HG03135 (cell line): Measurements from ENCODE around the gene PDP2.
"Not testable (repeated sequence)": the region's sequence is repeated elsewhere in the genome, so short reads cannot be mapped to it uniquely, and the experiment has no call there.

Experiments
- ATAC-seq: cut with Tn5 transposase; IDR thresholded peaks from one replicate; pipeline ENCODE4 v1.9.1; 2021; ENCODE audit warnings: mild to moderate bottlenecking, moderate library complexity; ENCODE audit not compliant: unreplicated experiment

The PDP2 gene

DNA sequence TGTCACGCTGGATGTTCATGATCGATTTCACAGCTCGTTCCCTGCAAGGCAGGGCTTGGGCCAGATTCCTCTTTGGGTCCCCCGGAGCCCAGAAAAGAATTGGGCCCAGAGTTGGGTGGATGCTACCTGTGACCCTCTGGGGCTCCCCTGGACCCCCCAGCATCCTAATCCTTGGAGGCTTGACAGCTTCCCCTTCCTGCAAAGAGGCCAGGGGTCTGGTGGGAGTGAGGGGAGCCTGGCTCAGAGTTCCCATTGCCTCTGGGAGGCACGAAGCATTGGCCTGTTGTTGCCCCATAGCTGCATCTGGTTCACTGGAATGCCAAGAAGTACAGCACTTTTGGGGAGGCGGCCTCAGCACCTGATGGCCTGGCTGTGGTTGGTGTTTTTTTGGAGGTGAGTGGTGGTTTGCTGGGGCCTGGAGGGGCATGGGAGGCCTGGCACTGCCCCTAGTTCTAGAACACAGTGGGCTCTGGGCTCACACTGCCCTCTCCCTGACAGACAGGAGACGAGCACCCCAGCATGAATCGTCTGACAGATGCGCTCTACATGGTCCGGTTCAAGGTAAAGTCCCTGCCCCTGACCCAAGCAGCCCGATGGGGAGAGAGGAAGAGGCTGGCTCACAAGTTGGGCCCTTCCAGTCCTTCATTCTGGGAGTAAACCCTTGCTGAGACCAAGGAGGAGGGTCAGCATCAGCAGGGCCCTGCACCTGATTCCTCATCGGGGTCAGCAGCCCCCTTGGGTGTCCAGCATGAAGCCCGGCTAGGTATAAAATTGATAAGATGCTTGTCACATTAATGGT is 28.9 kb upstream of the PDP2 start:
- no peak for ATAC-seq

DNA sequence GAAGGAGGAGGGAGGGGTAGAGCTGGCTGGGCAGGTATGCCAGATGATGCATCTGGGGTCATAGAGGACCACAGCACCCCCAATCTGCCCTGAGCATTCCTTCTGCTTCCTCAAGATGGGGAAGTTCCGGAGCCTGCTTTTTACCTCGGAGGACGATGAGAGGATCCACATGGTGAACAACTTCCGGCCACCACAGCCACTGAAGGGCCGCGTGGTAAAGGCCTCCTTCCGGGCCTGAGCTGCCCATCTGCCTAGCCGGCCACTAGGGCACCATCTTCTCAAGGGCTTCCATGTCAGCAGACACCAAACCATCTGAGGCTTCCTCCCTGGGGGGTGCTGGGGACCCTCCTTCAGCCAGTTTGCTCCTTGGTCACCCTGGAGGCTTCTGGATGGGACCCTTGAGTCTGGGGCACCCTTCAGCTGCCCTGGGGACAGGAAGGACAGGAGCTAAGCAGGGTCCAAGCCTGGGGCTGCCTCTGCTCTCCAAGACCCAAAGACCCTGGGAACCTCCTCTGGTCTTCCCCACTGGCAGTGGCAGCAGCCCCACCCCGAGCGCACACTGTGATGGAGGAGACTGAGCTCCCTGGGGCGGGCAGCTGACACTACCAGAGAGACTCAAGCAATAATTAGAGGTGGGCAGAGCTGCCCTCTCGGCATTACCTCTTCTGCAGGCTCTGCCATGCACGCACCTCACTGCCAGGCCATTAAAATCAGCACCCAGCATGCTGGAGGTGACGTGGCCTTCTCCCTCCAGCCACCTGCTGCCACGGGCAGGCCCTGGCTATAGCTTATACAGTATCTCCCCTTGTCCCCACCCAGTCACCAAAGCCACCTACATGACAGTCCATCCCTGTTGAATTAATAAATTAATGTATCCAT is 26.8 kb upstream of the PDP2 start:
- ATAC-seq, result no peak

DNA sequence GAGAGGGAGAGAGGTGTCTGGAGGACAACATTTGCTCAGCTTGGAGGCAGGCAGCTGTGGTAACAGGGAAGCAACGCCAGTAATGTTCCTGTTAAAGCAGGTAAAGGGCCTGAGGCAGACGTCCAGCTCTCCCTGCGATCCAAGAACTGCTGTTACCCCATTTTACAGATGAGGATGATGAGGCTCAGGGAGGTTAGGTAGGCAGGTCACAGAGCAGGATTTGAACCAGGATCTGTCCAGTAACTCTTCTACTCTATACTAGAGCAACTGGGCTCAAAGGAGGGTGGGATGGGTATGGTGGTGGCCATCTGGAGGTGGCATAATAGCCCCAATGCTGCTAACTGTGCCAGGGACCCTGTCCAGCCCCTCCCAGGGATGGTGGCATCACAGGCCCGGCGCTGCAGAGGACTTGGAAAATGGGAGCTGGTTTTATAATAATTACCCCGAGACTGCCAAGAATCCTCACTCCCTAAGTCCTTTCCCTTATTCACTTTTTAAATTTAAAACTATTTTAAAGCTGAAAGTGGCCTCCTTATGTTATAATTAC is 24.1 kb upstream of the PDP2 start:
- no peak for ATAC-seq

DNA sequence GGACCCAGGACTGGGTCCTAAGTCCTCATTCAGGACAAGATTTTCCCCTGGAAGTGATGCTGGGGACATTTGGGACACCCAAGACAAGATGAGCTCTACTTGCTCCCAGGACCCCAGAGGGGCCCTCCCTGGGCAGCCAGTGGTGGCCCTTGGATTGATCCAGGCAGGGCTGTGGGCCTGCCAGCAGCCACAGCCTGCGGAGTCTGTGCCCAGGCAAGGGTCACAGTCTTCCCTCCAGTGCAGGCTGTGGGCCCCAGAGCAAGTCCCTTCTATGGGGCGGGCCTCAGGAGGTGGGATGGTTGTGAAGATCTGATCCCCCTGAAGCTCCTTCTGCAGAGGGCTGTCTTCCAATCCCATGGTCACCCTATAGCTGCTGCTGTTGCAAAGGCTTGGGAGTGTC is 23.5 kb upstream of the PDP2 start:
- no peak for ATAC-seq

DNA sequence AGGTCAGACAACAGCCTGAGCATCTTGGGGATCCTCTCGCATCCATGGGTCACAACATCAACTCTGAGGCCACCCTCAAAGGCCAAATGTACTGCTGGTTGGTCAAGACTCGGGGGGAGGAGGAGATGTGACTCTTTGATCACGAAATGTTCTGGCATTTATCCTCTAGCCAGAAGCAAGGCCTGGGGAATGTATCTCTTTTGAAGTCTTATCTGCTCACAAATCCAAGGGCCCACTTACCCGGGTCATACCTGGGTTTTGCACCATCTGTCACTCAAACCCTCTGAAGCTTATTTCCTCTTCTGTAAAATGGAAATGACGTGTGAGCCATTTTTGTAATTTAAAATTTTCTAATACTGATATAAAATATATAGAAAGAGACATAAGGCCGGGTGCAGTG is 22.9 kb upstream of the PDP2 start:
- ATAC-seq, result no peak

DNA sequence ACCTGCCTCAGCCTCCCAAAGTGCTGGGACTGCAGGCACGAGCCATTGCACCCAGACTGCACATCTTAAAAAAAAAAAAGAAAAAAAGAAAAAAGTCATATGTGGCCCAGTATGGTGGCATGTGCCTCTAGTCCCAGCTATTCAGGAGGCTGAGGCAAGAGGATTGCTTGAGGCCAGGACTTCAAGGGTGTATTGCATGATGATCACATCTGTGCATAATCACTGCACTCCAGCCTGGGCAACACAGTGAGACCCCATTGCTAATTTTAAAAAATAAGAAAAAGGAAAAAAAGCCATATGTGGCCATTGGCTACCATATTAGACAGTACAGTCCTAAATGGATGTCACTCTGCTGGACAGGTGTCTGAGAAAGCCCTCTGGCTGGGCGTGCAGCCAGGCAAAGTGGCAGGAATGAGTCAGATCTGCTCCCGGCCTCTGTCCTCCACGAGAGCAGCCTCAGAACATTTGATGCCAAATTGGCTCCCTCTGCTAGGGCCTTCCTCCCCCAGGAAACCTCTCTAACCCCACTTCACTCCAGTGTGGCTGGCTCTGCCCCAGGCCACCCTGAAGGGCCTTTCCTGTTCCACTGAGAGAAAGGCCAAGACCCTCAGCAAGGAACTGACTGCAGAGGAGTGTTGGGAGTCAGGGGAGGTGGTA is 21.4 kb upstream of the PDP2 start:
- ATAC-seq, result no peak

DNA sequence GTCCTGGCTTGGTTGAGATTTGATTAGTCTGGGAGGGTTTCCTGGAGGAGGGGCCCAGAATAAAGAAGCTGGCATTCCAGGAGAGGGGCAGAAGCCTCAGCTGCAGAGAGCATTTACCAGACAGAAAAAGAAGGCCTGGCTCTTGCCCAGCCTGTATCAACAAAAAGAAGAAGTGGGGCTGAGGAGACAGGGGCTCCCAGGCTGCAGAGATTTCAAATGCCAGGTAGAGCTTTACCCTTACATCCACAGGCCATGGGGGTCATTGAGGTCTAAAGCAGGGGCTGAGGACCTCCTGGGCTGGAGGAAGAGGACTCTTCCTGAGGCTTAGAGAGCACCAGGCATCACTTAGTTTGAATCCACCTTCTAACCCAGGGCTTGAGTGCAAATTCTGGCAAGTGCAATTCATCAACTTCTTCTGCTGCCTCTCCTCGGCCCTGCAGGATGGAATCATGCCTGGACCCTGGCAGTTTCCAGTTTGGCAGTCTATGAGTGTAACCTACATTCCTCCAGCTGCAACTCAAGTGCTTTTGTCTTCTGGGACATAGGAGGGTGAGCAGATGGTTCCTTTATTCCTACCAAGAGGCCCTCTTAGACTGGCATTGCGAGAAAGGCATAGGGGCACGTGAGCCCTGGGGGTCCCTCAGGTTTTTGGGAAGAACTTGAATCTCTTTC is 20.8 kb upstream of the PDP2 start:
- no peak for ATAC-seq

DNA sequence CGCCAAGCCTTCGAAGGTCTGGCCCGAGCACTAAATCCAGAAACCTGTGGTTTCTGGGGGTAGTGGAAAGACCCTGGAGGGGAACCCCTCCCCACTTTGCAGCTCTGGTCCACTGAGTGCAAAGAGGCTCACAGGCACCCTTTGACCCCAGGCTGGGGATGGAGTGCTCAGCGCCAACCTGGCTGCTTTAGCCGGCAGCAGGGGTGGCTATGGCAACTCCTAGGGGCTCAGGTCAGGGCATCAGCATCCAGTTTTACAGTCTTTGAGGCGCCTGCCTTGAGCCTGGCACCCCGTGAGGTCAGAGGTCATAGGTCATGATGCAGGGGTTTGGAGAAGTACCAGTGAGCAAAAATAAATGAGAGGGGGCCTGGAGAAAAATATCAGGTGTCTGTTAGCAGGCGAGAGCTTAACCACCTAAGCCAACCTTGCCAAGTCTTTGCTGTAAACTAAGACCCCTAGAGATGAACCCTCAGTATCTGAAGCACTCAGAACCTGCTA is 18.2 kb upstream of the PDP2 start:
- ATAC-seq, result no peak

DNA sequence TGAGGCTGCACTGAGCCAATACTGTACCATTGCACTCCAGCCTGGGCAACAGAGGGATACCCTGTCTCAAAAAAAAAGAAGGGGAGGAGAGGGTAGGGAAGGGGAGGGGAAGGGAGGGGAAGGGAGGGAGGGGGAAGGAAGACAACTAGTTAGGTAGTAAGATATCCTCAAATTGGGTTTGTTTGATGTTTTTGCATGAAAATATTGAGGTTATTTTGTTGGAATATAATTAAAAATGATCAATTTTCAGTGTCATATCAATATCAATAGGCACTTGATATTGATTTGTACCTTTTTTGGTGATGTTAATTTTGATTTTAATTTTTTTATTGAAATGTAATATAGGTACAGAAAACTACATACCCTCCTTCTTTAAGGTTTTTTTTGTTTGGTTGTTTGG is 16.6 kb upstream of the PDP2 start:
- ATAC-seq, result no peak

DNA sequence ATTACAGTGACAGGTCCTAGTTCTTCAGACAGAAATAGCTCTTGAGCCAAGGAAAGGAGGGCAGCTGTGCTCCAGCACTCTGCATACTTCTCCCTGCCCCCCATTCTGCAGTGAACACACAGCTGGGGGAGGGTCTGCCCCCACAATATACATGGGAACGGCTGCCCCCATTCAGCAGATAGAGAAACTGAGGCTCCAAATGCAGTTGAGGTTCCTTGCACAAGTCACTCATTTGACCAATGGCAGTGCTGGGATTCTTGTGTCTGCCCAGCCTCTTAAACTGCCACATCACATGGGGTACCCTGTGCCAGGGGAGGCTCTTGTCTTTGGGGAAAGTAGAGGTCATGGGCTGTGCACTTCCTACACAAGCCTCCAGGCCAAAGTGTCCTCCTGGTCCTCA is 10.9 kb upstream of the PDP2 start:
- ATAC-seq, result no peak

DNA sequence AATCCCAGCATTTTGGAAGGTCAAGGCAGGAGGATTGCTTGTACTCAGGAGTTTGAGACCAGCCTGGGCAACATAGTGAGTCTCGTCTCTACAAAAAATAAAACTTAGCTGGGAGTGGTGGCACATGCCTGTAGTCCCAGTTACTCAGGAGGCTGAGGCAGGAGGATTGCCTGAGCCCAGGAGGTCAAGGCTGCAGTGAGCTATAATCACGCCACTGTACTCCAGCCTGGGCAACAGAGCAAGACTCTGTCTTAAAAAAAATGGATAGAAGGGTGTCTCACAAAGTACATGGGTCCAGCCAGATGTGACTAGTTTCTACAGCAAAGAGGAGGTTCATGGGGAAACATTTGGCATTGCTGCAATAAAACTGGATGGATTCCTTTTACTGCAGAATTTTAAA is 9.0 kb upstream of the PDP2 start:
- not testable (repeated sequence) for ATAC-seq

DNA sequence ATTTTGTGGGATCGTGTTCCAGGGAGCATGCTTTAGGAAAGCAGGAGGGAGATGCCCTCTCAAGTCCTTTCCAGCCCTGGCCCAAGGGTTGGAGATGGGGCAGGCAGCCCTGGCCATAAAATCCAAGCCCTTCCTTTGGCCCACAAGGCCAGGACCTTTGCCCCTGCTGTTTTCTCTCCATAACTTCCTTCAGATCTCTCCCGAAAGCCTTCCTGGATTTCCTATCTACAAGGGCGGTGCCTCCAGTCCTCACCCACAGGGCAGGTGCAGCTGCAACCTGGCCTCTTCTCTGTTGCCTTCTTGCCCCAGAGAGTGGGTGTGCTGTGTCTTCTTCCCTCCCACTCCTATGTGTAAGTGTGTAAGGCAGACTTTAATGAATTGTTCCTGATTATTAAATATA is 8.5 kb upstream of the PDP2 start:
- no peak for ATAC-seq

DNA sequence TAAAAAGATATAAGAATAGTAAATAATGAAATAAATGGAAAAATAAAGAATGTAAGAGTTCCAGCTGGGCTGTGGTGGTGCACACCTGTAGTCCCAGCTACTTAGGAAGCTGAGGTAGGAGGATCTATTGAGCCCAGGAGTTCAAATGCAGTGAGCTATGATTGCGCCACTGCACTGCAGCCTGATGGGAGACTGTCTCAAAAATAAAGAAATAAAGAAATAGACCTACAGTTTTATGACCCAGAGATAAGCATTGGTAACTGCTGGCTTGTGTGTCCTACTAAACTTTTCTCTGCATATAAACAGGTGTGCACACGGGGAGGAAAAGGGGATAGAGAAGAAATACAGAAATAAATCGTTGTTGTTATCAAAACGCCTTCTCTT is 7.8 kb upstream of the PDP2 start:
- no peak for ATAC-seq

DNA sequence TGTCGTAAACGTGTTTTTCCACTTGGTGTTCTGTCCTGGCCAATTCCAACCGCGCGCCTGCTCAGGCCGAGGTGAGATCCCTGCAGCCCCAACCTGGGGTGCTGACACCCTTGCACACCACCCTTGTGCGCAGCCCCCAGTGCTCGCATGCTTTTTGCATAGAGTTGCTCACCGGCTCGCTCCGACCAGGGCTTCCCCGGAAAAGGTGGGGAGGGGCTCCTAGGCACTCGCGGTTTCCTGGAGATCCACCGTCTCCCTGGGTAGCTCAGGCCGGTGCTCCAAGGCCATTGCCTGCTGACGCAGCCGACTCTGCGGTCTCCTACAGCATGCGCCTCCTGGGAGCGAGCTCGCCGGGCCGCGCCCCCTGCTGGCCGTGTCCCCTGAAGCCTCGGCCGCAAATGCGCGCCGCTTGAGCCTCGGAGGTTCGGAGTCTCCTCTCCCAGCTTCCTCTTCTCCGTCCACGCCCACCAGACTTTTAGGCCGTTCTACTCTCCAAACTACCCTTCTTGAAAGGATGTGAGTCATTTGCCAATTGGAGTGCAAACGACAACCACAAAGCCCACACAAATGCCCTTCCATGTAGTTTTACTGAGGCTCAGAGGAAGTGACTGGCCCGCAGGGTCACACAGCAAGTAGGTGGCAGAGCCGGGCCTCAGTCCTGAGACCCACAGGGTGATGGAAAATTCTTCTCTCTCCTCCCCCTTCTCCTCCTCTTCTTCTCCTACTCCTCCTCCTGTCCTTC is 7.2 kb upstream of the PDP2 start:
- peak; percentile 64 for ATAC-seq

DNA sequence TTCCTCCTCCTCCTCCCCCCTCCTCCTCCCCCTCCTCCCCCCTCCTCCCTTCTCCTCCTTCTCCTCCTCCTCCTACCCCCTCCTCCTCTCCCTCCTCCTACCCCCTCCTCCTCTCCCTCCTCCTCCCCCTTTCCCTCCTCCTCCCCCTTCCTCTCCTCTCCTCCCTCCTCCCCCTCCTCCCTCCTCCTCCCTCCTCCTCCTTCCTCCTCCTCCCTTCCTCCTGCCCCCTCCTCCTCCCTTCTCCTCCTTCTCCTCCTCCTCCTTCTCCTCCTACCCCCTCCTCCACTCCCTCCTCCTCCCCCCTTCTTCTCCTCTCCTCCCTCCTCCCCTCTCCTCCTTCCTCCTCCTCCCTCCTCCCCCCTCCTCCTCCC is 6.6 kb upstream of the PDP2 start:
- no peak for ATAC-seq

DNA sequence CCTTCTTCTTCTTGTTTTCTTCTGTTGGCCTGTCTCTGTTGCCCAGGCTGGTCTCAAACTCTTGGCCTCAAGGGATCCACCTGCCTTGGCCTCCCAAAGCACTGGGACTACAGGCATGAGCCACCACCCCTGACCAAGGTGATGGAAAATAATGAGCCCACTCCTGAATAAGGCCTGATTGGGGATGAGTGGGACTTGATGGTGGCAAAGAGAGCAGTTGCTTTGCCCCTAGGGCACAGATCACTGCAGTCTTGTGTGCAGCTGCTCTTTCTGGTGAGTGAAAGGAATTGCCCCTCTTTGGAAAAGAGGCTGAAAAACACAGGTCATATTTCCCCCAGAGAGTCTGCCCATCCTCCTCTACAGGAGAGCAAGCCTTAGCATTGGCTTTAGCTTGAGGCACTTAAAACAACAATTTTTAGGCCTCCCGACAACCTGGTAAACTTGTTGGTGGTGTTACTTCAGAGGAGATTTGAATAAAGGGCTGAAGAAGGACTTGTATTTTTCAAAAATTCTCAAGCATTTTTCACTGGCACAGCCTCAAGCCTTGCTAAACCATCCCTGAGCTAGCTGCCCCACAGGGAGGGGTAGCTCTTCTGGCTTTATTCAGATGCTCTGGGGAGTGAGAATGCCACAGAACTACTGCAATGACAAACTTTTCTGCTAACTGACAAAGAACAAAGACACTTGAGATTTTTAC is 6.1 kb upstream of the PDP2 start:
- no peak for ATAC-seq

DNA sequence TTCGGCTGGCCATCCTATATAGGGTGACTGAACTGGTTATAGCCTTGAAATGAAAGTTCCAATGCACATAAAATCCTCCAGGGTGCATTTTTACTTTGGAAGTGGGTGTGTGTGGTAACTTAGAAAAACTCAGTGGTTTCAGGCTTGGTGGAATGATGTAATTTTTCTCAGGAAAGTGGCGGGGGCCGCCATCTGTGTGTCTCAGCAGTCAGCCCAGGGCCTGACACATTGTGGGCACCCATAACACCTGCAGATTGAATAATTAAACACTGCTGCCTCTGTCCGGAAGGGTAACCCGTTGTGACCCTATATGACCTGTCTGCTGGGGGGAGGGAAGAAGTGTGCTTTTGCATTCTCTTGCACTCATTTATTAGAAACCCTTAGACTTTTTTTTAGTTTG is 2.2 kb upstream of the PDP2 start:
- ATAC-seq, result no peak

DNA sequence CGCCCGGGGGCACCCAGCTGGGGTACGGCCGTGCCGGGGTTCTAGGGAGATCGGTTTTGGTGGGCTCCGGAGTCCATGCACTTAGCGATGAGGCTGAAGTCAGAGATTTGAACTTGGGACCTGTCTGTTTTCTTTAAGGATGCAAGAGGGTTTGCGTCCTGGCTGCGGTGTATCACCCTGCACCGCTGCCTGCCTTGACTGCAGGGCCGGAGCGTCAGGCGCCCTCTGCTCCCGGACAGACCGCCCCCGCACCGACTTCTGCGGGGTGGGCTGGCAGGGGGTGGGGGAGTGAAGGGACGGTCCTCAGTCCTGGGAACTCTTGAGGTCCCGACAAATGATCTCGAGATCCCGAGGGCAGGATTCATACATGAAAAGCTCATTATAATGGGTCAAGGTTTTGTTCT is 701 bp downstream of the PDP2 start:
- ATAC-seq, result no peak

DNA sequence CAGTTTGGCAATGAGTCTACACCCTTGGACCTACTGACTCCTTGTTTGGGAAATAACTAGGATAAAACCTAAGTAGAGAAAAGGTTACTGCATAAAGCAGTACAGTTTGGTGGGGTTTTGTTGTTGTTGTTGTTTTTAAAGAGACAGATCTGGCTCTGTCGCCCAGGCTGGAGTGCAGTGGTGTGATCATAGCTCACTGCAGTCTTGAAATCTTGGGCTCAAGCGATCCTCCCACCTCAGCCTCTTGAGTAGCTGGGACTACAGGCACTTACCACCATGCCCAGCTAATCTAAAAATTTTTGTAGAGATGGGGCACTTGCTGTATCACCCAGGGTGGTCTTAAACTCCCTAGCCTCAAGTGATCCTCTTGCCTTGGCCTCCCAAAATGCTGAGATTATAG is 1.2 kb downstream of the PDP2 start:
- ATAC-seq, result no peak
